ENCODE results near the gene MAN1B1. TPM values are rescaled to one million over a fixed set of nuclear protein-coding genes. Genes with fewer than 3 reads are reported as not detected.

The MAN1B1 gene
- total RNA-seq (ENCODE audit: low replicate concordance) = 24.6 and 43.5 TPM in 2 replicates

DNA sequence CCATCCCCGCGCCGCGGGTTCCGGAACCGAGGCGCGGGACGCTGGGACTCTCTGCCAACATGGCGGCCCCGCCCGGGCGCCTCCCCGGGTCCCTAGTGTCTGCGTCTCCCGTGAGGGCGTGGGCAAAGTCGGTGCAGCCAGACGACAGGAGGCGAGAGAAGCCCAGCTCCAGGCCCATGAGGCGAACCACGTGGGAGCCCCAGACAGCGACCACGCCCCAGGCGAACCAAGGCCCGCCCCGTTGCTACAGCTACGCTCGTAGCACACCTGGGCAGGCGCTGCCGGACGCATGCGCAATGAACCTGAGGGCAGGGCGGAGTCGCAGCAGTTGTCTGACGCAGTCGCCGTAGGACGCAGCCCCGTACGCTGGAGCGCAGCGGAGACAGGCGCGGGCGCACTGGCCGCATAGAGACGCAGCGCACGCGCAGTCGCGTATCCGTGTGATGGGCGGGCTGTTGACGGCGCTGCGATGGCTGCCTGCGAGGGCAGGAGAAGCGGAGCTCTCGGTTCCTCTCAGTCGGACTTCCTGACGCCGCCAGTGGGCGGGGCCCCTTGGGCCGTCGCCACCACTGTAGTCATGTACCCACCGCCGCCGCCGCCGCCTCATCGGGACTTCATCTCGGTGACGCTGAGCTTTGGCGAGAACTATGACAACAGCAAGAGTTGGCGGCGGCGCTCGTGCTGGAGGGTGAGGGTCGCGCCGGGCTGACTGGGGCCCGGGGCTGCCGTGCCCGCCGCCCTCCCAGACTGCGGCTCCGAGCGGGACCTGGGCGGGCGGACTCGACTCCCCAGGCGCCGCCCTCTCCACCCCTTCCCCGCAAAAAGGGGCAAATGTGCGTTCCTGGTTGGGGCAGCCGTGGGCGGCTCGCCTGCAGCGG, at the start of gene MAN1B1:
TSS of gene MAN1B1 (plus strand) at position 455 of the 878 bp plus-strand sequence. CDS start at position 470, 15 bp downstream.
- peak within 1 kb of the TSS; percentile 84 for H2AFZ ChIP-seq (replicated peaks)
- H3K4me1 Mint-ChIP-seq = peaks cover 29% of the 10 kb centered on the region
- TF ChIP-seq, protein P1, sequence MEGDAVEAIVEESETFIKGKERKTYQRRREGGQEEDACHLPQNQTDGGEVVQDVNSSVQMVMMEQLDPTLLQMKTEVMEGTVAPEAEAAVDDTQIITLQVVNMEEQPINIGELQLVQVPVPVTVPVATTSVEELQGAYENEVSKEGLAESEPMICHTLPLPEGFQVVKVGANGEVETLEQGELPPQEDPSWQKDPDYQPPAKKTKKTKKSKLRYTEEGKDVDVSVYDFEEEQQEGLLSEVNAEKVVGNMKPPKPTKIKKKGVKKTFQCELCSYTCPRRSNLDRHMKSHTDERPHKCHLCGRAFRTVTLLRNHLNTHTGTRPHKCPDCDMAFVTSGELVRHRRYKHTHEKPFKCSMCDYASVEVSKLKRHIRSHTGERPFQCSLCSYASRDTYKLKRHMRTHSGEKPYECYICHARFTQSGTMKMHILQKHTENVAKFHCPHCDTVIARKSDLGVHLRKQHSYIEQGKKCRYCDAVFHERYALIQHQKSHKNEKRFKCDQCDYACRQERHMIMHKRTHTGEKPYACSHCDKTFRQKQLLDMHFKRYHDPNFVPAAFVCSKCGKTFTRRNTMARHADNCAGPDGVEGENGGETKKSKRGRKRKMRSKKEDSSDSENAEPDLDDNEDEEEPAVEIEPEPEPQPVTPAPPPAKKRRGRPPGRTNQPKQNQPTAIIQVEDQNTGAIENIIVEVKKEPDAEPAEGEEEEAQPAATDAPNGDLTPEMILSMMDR (IDR thresholded peaks at IDR 0.05) = no peak
- TF ChIP-seq EZH2phosphoT487 (IDR thresholded peaks at IDR 0.05) (no peak), EZH2 (IDR thresholded peaks at IDR 0.05) (no peak)

DNA sequence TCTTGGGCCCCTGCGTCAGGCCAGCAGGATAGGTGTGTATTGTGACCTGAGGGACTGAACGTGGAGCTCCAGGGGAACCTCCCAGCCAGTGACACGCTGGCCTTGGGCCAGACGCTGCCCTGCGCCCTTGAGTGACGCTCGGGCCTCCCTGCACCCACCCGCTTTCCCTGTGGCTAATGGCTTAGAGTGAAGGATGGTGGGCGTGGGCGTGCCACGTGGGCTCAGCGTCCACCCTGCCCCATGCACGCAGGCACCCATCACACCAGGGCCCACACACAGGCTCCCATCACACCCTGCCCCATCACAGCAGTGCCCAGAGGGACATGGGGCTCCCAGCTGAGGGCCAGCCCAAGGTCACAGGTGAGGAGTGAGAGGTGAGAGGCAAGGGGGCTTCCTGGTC, 49.8 kb upstream of the MAN1B1 start:
- Histone ChIP-seq H3K36me3 (no peaks in the 10 kb centered on the region), H3K9me3 (ENCODE audit: low read depth) (no peaks in the 10 kb centered on the region), H3K27ac (no peak overlapping the region), H3K4me3 (no peak overlapping the region), H3K27me3 (no peaks in the 10 kb centered on the region), H2AFZ (replicated peaks) (no peak overlapping the region), H3K9ac (no peak overlapping the region), H3F3A (ENCODE audit: low read depth) (peaks cover 6% of the 10 kb centered on the region), H3K4me1 (no peaks in the 10 kb centered on the region), H3K79me2 (ENCODE audit: low read depth) (no peaks in the 10 kb centered on the region), H4K20me1 (ENCODE audit: low read depth) (peaks cover 3% of the 10 kb centered on the region), H3K4me2 (no peak overlapping the region)
- no peak for TF ChIP-seq EZH2phosphoT487 (IDR thresholded peaks at IDR 0.05)
- Mint-ChIP-seq H3K4me3 (no peak overlapping the region), H3K27ac (no peak overlapping the region), H3K9me3 (no peaks in the 10 kb centered on the region), H3K4me1 (no peaks in the 10 kb centered on the region), H3K36me3 (no peaks in the 10 kb centered on the region), H3K27me3 (ENCODE audit: insufficient read depth, low read depth) (no peaks in the 10 kb centered on the region)
- no peak for DNase-seq (ENCODE audit: low spot score)

More for the DNA sequence above, at the start of gene MAN1B1:
- Histone ChIP-seq H3K27me3 (peaks cover 34% of the 10 kb centered on the region), H3K9me3 (ENCODE audit: low read depth) (no peaks in the 10 kb centered on the region), H3F3A (ENCODE audit: low read depth) (peaks cover 18% of the 10 kb centered on the region), H3K27ac (no peak within 1 kb of the TSS), H3K79me2 (ENCODE audit: low read depth) (peaks cover 9% of the 10 kb centered on the region), H3K4me1 (peaks cover 14% of the 10 kb centered on the region), H3K4me3 (peak within 1 kb of the TSS; percentile 75), H3K9ac (peak within 1 kb of the TSS; percentile 15), H3K36me3 (no peaks in the 10 kb centered on the region), H3K4me2 (peak within 1 kb of the TSS; percentile 97), H4K20me1 (ENCODE audit: low read depth) (no peaks in the 10 kb centered on the region)
- no peaks in the 10 kb centered on the region for H3K9me3 Mint-ChIP-seq
- H3K4me3 Mint-ChIP-seq = peak within 1 kb of the TSS; percentile 90
- peak; percentile 100 for DNase-seq (ENCODE audit: low spot score)
- H3K27ac Mint-ChIP-seq = no peak within 1 kb of the TSS
- peaks cover 5% of the 10 kb centered on the region for H3K36me3 Mint-ChIP-seq
- peaks cover 20% of the 10 kb centered on the region for H3K27me3 Mint-ChIP-seq (ENCODE audit: insufficient read depth, low read depth)

DNA sequence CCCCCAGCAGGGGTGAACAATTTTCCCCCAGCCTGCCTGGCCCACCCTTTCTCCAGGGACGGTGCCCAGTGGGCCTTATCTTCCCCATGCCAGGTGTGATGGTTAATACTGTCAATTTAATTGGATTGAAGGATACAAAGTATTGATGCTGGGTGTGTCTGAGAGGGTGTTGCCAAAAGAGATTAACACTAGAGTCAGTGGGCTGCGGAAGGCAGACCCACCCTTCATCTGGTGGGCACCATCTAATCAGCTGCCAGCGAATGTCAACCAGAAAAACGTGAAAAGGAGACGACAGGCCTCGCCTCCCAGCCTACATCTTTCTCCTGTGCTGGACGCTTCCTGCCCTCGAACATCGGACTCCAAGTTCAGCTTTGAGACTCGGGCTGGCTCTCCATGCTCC, 49.3 kb upstream of the MAN1B1 start:
- Histone ChIP-seq H3K9ac (no peak overlapping the region), H3K79me2 (ENCODE audit: low read depth) (no peaks in the 10 kb centered on the region), H3F3A (ENCODE audit: low read depth) (peaks cover 6% of the 10 kb centered on the region), H3K9me3 (ENCODE audit: low read depth) (no peaks in the 10 kb centered on the region), H3K27me3 (no peaks in the 10 kb centered on the region), H3K36me3 (no peaks in the 10 kb centered on the region), H4K20me1 (ENCODE audit: low read depth) (peaks cover 3% of the 10 kb centered on the region), H3K4me1 (no peaks in the 10 kb centered on the region), H3K4me2 (no peak overlapping the region), H3K4me3 (no peak overlapping the region), H2AFZ (replicated peaks) (no peak overlapping the region), H3K27ac (no peak overlapping the region)
- no peaks in the 10 kb centered on the region for H3K4me1 Mint-ChIP-seq
- H3K27ac Mint-ChIP-seq = no peak overlapping the region
- no peaks in the 10 kb centered on the region for H3K9me3 Mint-ChIP-seq
- no peak overlapping the region for H3K4me3 Mint-ChIP-seq
- no peak for DNase-seq (ENCODE audit: low spot score)
- TF ChIP-seq EZH2 (IDR thresholded peaks at IDR 0.05) = no peak
- TF ChIP-seq EZH2phosphoT487 (IDR thresholded peaks at IDR 0.05) = no peak
- TF ChIP-seq, protein P1 (IDR thresholded peaks at IDR 0.05) = no peak
- H3K36me3 Mint-ChIP-seq = no peaks in the 10 kb centered on the region
- no peaks in the 10 kb centered on the region for H3K27me3 Mint-ChIP-seq (ENCODE audit: insufficient read depth, low read depth)

DNA sequence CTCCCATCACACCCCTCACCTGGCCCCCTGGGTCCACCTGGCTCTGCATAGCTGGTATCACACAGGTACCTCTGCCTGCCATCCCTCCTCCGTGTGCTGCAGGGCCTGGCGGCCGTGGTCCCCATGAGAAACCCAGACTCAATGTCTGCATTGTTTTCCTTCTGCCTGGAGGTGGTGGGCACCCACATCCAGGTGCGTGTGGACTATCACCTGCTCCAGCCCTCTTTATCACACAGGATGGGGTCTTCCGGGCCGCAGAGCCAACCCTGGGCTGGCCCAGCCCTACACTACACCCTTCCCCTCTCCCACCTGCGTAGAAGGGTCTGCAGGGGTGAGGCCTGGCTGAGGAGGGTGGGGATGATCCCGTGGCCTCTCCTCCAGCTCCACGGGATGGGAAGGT, 47.9 kb upstream of the MAN1B1 start:
- TF ChIP-seq EZH2phosphoT487 (IDR thresholded peaks at IDR 0.05) (no peak), EZH2 (IDR thresholded peaks at IDR 0.05) (no peak)
- TF ChIP-seq, protein P1 (IDR thresholded peaks at IDR 0.05) = no peak
- no peak overlapping the region for H3K27ac ChIP-seq
- H3K4me2 ChIP-seq = no peak overlapping the region
- H3K27me3 ChIP-seq = peaks cover 2% of the 10 kb centered on the region
- H3K27ac Mint-ChIP-seq = no peak overlapping the region
- no peak overlapping the region for H2AFZ ChIP-seq (replicated peaks)
- H3K79me2 ChIP-seq (ENCODE audit: low read depth) = no peaks in the 10 kb centered on the region
- H3K9me3 ChIP-seq (ENCODE audit: low read depth) = no peaks in the 10 kb centered on the region
- DNase-seq (ENCODE audit: low spot score) = no peak
- H3K4me3 Mint-ChIP-seq = no peak overlapping the region
- H3K36me3 ChIP-seq = no peaks in the 10 kb centered on the region
- H4K20me1 ChIP-seq (ENCODE audit: low read depth) = peaks cover 17% of the 10 kb centered on the region
- no peaks in the 10 kb centered on the region for H3K4me1 ChIP-seq
- peaks cover 6% of the 10 kb centered on the region for H3F3A ChIP-seq (ENCODE audit: low read depth)
- H3K9ac ChIP-seq = no peak overlapping the region
- no peaks in the 10 kb centered on the region for H3K27me3 Mint-ChIP-seq (ENCODE audit: insufficient read depth, low read depth)
- no peaks in the 10 kb centered on the region for H3K36me3 Mint-ChIP-seq
- H3K4me3 ChIP-seq = no peak overlapping the region
- H3K9me3 Mint-ChIP-seq = no peaks in the 10 kb centered on the region
- H3K4me1 Mint-ChIP-seq = no peaks in the 10 kb centered on the region
